ENCODE results near the gene AXIN1. TPM values are rescaled to one million over a fixed set of nuclear protein-coding genes. Genes with fewer than 3 reads are reported as not detected.

AXIN1 gene
- total and polyA plus RNA-seq, 2 of the 8 experiments (the other 6 are each of a cell fraction or from before 2014, with no cell fraction given): 12.5 to 41.9 TPM

GRCh38 chr16:253833-254232 lies 98.7 kb downstream of the AXIN1 start:
- no peak overlapping the region for H4K5ac ChIP-seq (ENCODE audit: insufficient read length, low read depth, low read length)
- FAIRE-seq (no peak), DNase-seq (ENCODE audit: low read depth in 1 of 2, low spot score in 2 of 2) (no peak)
- no peak overlapping the region for H4K91ac ChIP-seq (replicated peaks; ENCODE audit: insufficient read length, low read length)
- H4K20me1 ChIP-seq (replicated peaks in 1 of 2; ENCODE audit: control insufficient read depth in 1 of 2, insufficient read depth in 2 of 2, low read length in 2 of 2): peaks cover 2 to 6% of the 10 kb centered on the region in 2 experiments
- no peak overlapping the region for H3K4ac ChIP-seq (replicated peaks; ENCODE audit: insufficient read length, low read depth, low read length)
- ChIA-PET POLR2A (ENCODE audit: partially characterized antibody) (interaction anchor here (2.1 to 2.3 kb wide), 2 partner anchors 16 to 25 kb away, joined by 5 to 6 read pairs; partner anchors contain the start of gene LUC7L), CTCF (ENCODE audit: partially characterized antibody) (interaction anchor here (0.9 to 1.4 kb wide), 4 partner anchors 9 to 72 kb away, joined by 3 to 4 read pairs (median 3); no protein-coding TSS in a partner anchor)
- no peak overlapping the region for H2BK120ac ChIP-seq (replicated peaks; ENCODE audit: low read depth, low read length)
- H3K79me1 ChIP-seq (ENCODE audit: low read depth, low read length): no peaks in the 10 kb centered on the region; the same call in none of the 2 replicates
- H2BK15ac ChIP-seq (ENCODE audit: low read length): no peak overlapping the region
- no peak overlapping the region for H3K4me2 ChIP-seq (ENCODE audit: insufficient read depth in 1 of 2, low read depth in 2 of 2, low read length in 2 of 2)
- H4K8ac ChIP-seq (ENCODE audit: extremely low read depth, insufficient read depth, low read length): no peak overlapping the region
- H3K18ac ChIP-seq (ENCODE audit: extremely low read depth, low read length): no peak overlapping the region
- H3K9ac ChIP-seq (replicated peaks in 1 of 4; ENCODE audit: extremely low read depth in 1 of 4, low read depth in 3 of 4, low read length in 3 of 4): no peak overlapping the region; a peak in 1 of 7 replicates
- no peaks in the 10 kb centered on the region for H3K23me2 ChIP-seq (ENCODE audit: low read depth, low read length)
- no peak overlapping the region for H3K14ac ChIP-seq (ENCODE audit: insufficient read length)
- H3K23ac ChIP-seq (ENCODE audit: insufficient read length): no peak overlapping the region
- H2AFZ ChIP-seq (ENCODE audit: low read length): no peak overlapping the region
- WGBS, 2 experiments (ENCODE audit: extremely low coverage in 1 of 2, insufficient coverage in 1 of 2, insufficient read length in 1 of 2, insufficient replicate concordance in 2 of 2, low coverage in 1 of 2, low lambda C conversion rate in 2 of 2, missing lambda C conversion rate in 1 of 2): 93% methylated on average over 6 of the region's 6 CpGs; no CpG with 5 or more reads in 1 of the 2 experiments
- no peaks in the 10 kb centered on the region for H3K79me2 ChIP-seq (ENCODE audit: control insufficient read depth in 1 of 2, insufficient read depth in 2 of 2, low read length in 2 of 2)
- H3K27me3 ChIP-seq (replicated peaks in 1 of 4; ENCODE audit: control insufficient read depth in 3 of 4, extremely low read depth in 1 of 4, insufficient read depth in 3 of 4, low read length in 3 of 4): no peaks in the 10 kb centered on the region
- no peak overlapping the region for H3K4me3 ChIP-seq (ENCODE audit: extremely low read depth in 1 of 4, insufficient read depth in 2 of 4, low read depth in 3 of 4, low read length in 4 of 4)
- H3K4me1 ChIP-seq (replicated peaks in 1 of 4; ENCODE audit: control insufficient read depth in 3 of 4, insufficient read depth in 4 of 4, low read length in 3 of 4): no peaks in the 10 kb centered on the region
- H2BK20ac ChIP-seq (ENCODE audit: low read length): no peak overlapping the region
- no peak overlapping the region for H2AK5ac ChIP-seq (ENCODE audit: low read depth, low read length)
- no peaks in the 10 kb centered on the region for H3K9me3 ChIP-seq (ENCODE audit: insufficient read depth in 2 of 2, low read depth in 1 of 2, low read length in 1 of 2)
- no peak overlapping the region for H3K56ac ChIP-seq (replicated peaks; ENCODE audit: insufficient read length, low read depth, low read length)
- peaks cover 0 to 14% (median 3%) of the 10 kb centered on the region in 4 experiments; a peak in 4 of 8 replicates for H3K36me3 ChIP-seq (ENCODE audit: control insufficient read depth in 2 of 4, insufficient read depth in 4 of 4, low read length in 3 of 4)
- no peak overlapping the region for H2BK12ac ChIP-seq (ENCODE audit: low read depth, low read length)
- no peak overlapping the region for H3K27ac ChIP-seq (ENCODE audit: low read depth, low read length)
- no peak overlapping the region for H2BK5ac ChIP-seq (ENCODE audit: low read depth, low read length)
